NCI-H460 (cell line): Measurements from ENCODE around the gene MUC6. TPM values are rescaled to one million over a fixed set of nuclear protein-coding genes. Genes with fewer than 3 reads are reported as not detected.
"Not testable (repeated sequence)": the region's sequence is repeated elsewhere in the genome, so short reads cannot be mapped to it uniquely, and the experiment has no call there.

Experiments
- DNase-seq: peaks from one replicate; pipeline ENCODE4 v3.0.0-alpha.2; 2016; ENCODE audit warnings: low read depth; ENCODE audit errors: extremely low read depth
- total RNA-seq: library from RNA; depleted of rRNA; stranded (reverse); fragments of >200 nt; shearing (Covaris generic); gene quantifications from 2 replicates; pipeline ENCODE4 v1.2.3, GENCODE V29; 2014

The MUC6 gene
- total RNA-seq, 1 experiment from 2014 or later: not detected

DNA sequence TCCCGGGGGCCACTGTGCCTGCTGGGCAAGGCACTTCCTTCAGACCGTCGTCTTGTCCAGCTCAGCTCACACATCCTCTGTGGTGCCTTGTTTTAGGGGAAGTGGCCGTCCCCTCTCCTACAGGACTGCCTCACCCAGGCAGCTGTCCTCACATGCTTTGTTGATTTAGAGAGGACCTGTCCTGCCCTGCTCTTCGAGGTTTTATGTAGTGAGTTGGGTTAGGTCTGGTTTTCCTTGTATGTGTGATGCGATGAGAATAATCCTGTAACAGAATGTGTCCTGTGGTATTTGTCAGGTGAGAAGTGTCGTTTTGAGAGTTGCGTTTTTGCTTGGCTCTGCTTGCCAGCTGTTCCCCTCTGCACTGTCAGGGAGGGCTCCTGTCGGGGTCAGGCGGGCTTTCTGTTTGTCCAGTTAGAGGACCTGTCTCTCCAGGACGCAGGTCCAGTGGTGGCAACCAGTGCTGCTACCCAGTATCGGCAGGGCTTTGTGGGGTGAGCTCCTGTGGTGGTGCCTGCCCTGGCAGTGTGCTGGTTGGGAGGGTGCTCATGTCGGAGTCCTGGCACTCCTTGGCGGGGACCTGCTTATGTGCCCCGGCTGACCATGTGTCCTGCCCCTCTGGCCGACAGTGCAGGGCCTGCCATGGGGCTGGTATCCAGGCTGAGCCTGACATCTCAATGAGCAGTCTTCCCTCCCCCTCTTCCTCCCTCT, 41.3 kb downstream of the MUC6 start:
- DNase-seq: no peak

- no peak for DNase-seq
Observed at GRCh38 chr11:993632-994167, 42.8 kb downstream of the MUC6 start.

- no peak for DNase-seq
Observed at GRCh38 chr11:992577-992976, 43.9 kb downstream of the MUC6 start.

GRCh38 chr11:991711-992307, 44.7 kb downstream of the MUC6 start:
- no peak for DNase-seq

DNA sequence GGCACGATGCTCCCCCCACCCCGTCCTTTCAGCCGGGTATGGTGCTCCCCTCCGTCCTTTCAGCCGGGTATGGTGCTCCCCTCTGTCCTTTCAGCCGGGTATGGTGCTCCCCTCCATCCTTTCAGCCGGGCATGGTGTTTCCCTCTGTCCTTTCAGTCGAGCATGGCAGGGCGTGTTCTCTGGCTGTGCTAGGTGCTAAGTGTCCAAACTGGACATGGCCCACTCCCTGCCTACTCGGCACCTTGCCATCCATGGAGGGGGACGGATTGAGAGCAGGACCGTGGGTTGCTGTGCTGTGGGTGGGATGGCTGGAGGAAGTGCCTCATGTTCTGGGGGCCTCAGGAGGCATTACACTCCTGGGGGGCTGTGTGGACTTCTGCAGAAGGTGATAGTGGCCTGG, 45.5 kb downstream of the MUC6 start:
- DNase-seq: no peak

GRCh38 chr11:990101-990500, 46.4 kb downstream of the MUC6 start:
- DNase-seq: no peak

GRCh38 chr11:987671-988070, 48.8 kb downstream of the MUC6 start:
- no peak for DNase-seq

- DNase-seq: no peak
Observed at GRCh38 chr11:986952-987305, 49.6 kb downstream of the MUC6 start.

GRCh38 chr11:986270-986951, 50.1 kb downstream of the MUC6 start:
- no peak for DNase-seq

- no peak for DNase-seq
Observed at GRCh38 chr11:985848-986247, 50.7 kb downstream of the MUC6 start.

DNA sequence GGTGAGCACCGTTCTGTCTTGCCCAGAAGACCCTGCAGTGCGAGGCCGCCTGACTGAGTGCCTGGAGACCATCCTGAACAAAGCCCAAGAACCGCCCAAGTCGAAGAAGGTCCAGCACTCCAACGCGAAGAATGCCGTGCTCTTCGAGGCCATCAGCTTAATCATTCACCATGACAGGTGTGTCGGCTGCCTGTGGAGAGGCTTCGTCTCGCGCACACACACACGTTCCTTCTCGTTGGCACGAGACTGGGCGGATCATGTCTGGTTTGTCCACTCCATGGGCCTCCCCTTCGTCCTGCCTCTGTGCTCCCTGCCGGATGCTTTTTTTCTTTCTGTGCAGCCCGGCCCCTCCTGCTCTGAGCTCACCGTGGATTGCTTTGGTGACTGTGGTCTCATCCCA, 51.1 kb downstream of the MUC6 start:
- no peak for DNase-seq

GRCh38 chr11:984546-984945, 52.0 kb downstream of the MUC6 start:
- no peak for DNase-seq

GRCh38 chr11:981764-982163, 54.8 kb downstream of the MUC6 start:
- no peak for DNase-seq

DNA sequence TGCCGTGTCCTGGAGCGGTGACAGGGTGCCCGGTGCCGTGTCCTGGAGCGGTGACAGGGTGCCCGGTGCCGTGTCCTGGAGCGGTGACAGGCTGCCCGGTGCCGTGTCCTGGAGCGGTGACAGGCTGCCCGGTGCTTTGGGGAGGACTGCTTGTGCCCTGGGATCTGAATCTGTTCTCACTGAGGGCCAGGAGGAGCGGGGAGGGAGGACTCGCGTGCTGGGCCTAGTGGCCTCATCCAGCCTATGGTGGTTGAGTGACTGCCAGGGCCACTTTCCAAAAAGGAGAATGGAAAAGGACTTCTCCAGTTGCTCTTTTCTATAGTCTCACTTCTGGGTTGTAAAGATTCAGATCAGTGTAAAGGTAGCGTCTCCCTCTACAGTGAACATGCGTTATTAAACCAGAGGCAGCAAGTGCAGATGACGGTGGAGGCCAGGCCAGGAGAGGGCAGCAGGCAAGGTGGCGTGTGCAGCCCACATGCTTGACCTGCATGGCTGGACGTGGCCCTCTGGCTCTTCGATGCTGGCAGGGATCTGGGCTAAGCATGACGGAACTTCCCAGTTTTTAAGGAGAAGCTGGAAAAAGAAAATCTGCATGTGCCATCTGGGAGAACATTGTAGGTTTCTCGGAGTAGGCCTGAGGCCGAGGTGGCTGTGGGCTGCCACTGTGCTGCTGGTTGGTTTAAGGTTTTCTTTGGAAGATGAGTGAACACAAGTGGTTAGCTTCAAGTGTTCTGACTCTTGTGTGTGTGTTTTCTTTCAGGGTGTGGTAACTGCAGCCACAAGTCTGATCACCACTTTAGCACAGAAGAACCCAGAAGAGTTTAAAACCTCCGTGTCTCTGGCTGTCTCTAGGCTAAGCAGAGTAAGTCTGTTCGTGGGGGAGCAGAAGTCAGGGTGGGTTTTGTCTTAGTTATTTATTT, 55.8 kb downstream of the MUC6 start:
- no peak for DNase-seq

DNA sequence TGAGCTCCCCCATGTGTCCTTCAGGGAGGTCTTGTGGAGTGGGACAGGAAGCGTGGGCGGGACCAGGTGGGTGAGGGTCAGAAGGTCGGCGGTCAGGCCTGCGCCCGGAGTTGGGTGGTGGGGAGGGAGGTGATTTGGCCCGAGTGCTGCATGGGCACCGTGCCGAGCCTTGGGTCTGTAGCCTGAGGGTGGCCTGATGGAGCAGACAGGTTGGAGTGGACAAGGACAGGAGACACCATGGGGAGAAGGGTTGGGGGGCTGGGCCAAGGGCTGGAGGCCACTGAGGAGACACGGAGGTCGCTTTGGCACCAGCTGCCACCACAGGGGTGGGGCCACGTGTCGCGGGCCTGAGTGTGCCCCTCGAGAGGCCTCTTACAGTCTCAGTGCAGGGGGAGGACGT, 57.7 kb downstream of the MUC6 start:
- no peak for DNase-seq

DNA sequence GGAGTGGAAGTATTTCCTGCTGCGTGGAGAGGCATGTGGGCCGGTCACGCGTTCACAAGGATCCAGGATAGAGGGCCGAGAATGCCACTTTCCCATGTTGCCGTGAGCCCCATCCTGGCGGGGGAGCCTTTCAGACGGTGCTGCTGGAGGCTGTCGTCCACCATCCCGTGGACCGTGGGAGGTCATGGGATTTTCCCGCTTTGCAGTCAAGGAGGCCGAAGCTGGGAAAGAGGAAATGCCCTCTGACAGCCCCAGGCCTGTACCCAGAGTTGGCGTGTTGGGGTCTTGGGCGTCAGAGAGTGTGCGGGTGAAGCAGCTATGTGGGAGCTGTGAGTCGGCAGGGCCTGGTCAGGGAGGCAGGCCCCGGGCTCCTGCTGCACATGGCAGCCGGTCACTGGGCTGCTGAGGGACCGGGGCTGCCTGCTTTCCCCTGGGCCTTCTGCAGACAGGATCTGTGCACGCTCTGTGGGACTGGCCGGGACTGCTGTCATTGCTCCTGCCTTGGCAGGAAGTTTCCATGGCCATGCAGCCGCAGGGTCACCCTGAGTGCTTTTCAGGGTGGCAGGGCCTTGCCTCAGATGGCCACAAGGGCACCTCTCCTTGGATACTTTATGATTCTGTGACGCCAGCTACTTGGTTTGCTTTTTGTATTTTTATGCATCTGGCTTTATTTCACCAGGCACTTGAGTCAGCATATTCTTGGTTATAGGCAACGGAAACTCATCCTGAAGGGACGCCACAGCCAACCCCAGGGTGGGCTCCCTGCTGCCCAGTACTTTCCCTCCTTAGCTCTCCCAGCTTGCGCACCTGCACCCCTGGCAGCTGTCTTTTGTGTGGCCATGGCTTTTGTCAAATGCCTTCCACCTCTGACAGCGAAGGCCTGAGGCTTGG, 58.4 kb downstream of the MUC6 start:
- no peak for DNase-seq

DNA sequence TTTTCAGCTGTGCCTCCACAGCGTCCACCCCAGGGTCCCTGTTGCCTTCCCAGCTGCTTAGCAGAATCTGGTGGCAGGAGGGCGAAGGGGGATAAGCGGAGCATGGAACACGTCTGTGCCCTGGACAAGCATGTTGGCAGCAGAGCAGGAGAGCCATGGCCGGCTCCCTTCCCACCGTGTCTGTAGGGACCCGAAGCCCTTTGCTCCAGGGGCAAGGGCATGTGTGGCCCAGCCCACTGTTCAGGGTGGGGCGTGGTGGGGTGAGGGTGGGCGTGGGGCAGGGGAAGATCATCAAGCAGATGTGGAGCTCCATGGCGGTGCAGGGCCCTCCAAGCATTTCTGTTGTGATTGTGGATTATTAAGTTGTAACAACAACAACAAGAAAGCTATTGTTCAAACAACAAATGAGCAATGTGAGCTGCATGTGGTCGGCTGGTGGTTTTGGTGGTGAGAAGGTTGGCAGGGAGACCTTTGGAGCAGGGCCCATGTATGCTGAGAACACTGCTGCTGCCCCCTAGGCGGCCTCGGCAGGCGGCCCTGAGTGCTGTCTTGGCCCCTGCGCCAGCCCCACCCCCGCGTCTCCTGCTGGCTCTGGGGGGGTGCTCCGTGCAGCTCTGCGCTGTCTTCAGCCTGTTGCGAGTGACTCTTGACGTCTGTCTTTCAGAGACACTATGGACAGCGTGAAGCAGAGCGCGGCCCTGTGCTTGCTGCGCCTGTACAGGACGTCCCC, 59.9 kb downstream of the MUC6 start:
- no peak for DNase-seq

DNA sequence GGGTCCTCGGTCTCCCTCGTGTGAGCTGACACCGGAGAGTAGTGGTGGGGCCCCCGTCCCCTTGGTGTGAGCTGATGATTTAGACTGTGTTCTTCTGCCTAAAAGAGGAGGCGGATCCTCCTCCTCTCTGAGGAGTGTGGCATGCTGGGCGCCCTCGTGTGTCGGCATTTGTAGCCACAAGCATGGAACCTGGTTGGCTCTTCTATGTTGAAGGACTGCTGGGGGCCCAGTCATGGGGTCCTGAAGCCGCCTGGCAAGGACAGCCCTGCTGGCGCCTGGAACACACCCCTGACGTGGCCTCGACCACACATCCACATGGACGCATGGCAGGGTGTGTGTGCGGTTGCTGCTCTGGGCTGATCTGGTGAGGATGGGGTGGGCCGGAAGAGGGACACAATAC, 60.7 kb downstream of the MUC6 start:
- no peak for DNase-seq

GRCh38 chr11:975376-975775, 61.1 kb downstream of the MUC6 start:
- DNase-seq: not testable (repeated sequence)
